HG03432 (cell line): ENCODE data around the gene GSTT4.
"Not testable (repeated sequence)": the region's sequence is repeated elsewhere in the genome, so short reads cannot be mapped to it uniquely, and the experiment has no call there.

Experiments
- ATAC-seq: cut with Tn5 transposase; IDR thresholded peaks from one replicate; pipeline ENCODE4 v1.9.1; 2021; ENCODE audit warnings: mild to moderate bottlenecking, moderate library complexity; ENCODE audit not compliant: unreplicated experiment

Gene GSTT4

GRCh38 chr22:24025475-24025874 is 20.2 kb upstream of the GSTT4 start:
- no peak for ATAC-seq

GRCh38 chr22:24024354-24024753 is 19.1 kb upstream of the GSTT4 start:
- no peak for ATAC-seq

- ATAC-seq, result no peak
Observed at GRCh38 chr22:24023204-24023789, 18.0 kb upstream of the GSTT4 start.

GRCh38 chr22:24021304-24021703 is 16.1 kb upstream of the GSTT4 start:
- ATAC-seq, result no peak

GRCh38 chr22:24016156-24016555 is 10.9 kb upstream of the GSTT4 start:
- ATAC-seq, result no peak

GRCh38 chr22:24011735-24012068 is 6.4 kb upstream of the GSTT4 start:
- ATAC-seq, result peak; percentile 6

- no peak for ATAC-seq
Observed at GRCh38 chr22:24010018-24010391, 4.8 kb upstream of the GSTT4 start.

GRCh38 chr22:24009227-24010017 is 4.2 kb upstream of the GSTT4 start:
- ATAC-seq, result no peak

GRCh38 chr22:24008381-24009226 is 3.4 kb upstream of the GSTT4 start:
- no peak for ATAC-seq

GRCh38 chr22:24008022-24008283 is 2.7 kb upstream of the GSTT4 start:
- ATAC-seq, result no peak

GRCh38 chr22:24007253-24008021 is 2.2 kb upstream of the GSTT4 start:
- ATAC-seq, result no peak

- no peak for ATAC-seq
Observed at GRCh38 chr22:24006914-24007214, 1.6 kb upstream of the GSTT4 start.

GRCh38 chr22:24006207-24006913 is 1.1 kb upstream of the GSTT4 start:
- ATAC-seq, result no peak

GRCh38 chr22:24003887-24004286 is 1.4 kb downstream of the GSTT4 start:
- no peak for ATAC-seq

GRCh38 chr22:24002851-24003250 is 2.4 kb downstream of the GSTT4 start:
- ATAC-seq, result no peak

- ATAC-seq, result no peak
Observed at GRCh38 chr22:24002272-24002671, 3.0 kb downstream of the GSTT4 start.

GRCh38 chr22:24001314-24001713 is 3.9 kb downstream of the GSTT4 start:
- no peak for ATAC-seq

- not testable (repeated sequence) for ATAC-seq
Observed at GRCh38 chr22:23999779-24000178, 5.5 kb downstream of the GSTT4 start.

GRCh38 chr22:23997092-23997491 is 8.2 kb downstream of the GSTT4 start:
- ATAC-seq, result no peak

GRCh38 chr22:23993581-23994177 is 11.6 kb downstream of the GSTT4 start:
- ATAC-seq, result not testable (repeated sequence)

GRCh38 chr22:23993080-23993479 is 12.2 kb downstream of the GSTT4 start:
- not testable (repeated sequence) for ATAC-seq
